K562 (cell line): ENCODE results near the gene HNRNPDL. TPM values are rescaled to one million over a fixed set of nuclear protein-coding genes. Genes with fewer than 3 reads are reported as not detected.

Experiments used
- ATAC-seq: fragments of 200-7000 bp; cut with Tn5 transposase; 3 replicates; pipeline ENCODE4 v1.9.1; 2020; ENCODE audit warnings: moderate library complexity
- BruUV-seq: library from RNA; stranded (reverse); fragments of 400-500 nt; replicated peaks from 2 replicates; lab custom pipeline; 2021; lab: Mats Ljungman, UMichigan
- CTCF ChIA-PET: fragments of 300-600 bp; formaldehyde crosslinking; extraction: SDS; loops from one replicate; lab custom pipeline; 2021; ENCODE audit warnings: low intra/inter-chr PET ratio; lab: Yijun Ruan, JAX
- POLR2A ChIA-PET: fragments of 300-600, 350-650 bp; sonication (Branson Sonifier 250); formaldehyde crosslinking; extraction: SDS; loops from one replicate; lab custom pipeline; 2021; ENCODE audit warnings: antibody characterized with exemption, inconsistent platforms; lab: Yijun Ruan, JAX
- DNase-seq, 4 experiments: peaks; one replicate each; pipeline versions ENCODE4 v3.0.0 to v3.0.0-alpha.2; 2011 to 2018; ENCODE audit warnings: low spot score in 3 of 4, mixed read lengths in 3 of 4; ENCODE audit errors: extremely low read depth in 1 of 4
- FAIRE-seq: peaks from 2 replicates; lab custom pipeline; 2011; peaks lifted over from hg19 to GRCh38; lab: Jason Lieb, UNC
- H2AFZ ChIP-seq: 2 replicates; pipeline ENCODE4 v1.6.0; 2011; ENCODE audit warnings: low read depth, low read length, control low read depth, inconsistent platforms
- H3K27ac ChIP-seq: fragments of 200-600 bp; 3 replicates; pipeline ENCODE4 v1.8.0; 2011; ENCODE audit warnings: low read depth, mild to moderate bottlenecking, control low read depth, inconsistent platforms, low read length, moderate library complexity, mixed read lengths; ENCODE audit errors: extremely low read depth
- H3K27me3 ChIP-seq, 2 experiments: fragments of 300-600 bp in 1 of 2; 2 replicates in 1 of 2; 3 replicates in 1 of 2; pipeline versions ENCODE4 v1.6.0 to v1.8.0; 2011; ENCODE audit warnings: inconsistent platforms in 2 of 2, low read length in 2 of 2, mild to moderate bottlenecking in 1 of 2, mixed read lengths in 1 of 2, moderate library complexity in 1 of 2; ENCODE audit not compliant: control insufficient read depth in 2 of 2, insufficient read depth in 2 of 2
- H3K36me3 ChIP-seq: fragments of 300-600 bp; 3 replicates; pipeline ENCODE4 v1.8.0; 2011; ENCODE audit warnings: mild to moderate bottlenecking, low read length, inconsistent platforms; ENCODE audit not compliant: control insufficient read depth, insufficient read depth
- H3K4me1 ChIP-seq, 2 experiments: fragments of 200-600 bp in 1 of 2; replicated peaks in 1 of 2; 2 replicates in 1 of 2; 3 replicates in 1 of 2; pipeline versions ENCODE4 v1.5.1 to v1.8.0; 2011; ENCODE audit warnings: inconsistent platforms in 2 of 2, low read length in 2 of 2, mild to moderate bottlenecking in 1 of 2, mixed read lengths in 1 of 2, moderate library complexity in 1 of 2; ENCODE audit not compliant: control insufficient read depth in 2 of 2, insufficient read depth in 2 of 2
- H3K4me2 ChIP-seq: 2 replicates; pipeline ENCODE4 v1.6.1; 2011; ENCODE audit warnings: low read length, control low read depth, inconsistent platforms, mixed read lengths; ENCODE audit not compliant: insufficient read depth
- H3K4me3 ChIP-seq: fragments of 200-600 bp; sonication (generic), shearing (Covaris generic); 2 replicates; pipeline ENCODE4 v1.5.1; 2016; ENCODE audit warnings: control low read depth, inconsistent platforms
- H3K79me2 ChIP-seq: fragments of 200-600 bp; 3 replicates; pipeline ENCODE4 v1.8.0; 2011; ENCODE audit warnings: low read length, inconsistent platforms; ENCODE audit not compliant: control insufficient read depth, insufficient read depth
- H3K9ac ChIP-seq, 2 experiments: 2 replicates each; pipeline versions ENCODE4 v1.6.0 to v1.6.1; 2011; ENCODE audit warnings: low read depth in 2 of 2, low read length in 2 of 2, control low read depth in 1 of 2, inconsistent platforms in 1 of 2, mild to moderate bottlenecking in 1 of 2, mixed read lengths in 1 of 2; ENCODE audit not compliant: insufficient read depth in 1 of 2
- H3K9me1 ChIP-seq: one replicate; pipeline ENCODE4 v1.6.0; 2011; ENCODE audit warnings: inconsistent platforms, mild to moderate bottlenecking, low read length, moderate library complexity; ENCODE audit not compliant: control insufficient read depth, insufficient read depth
- H3K9me3 ChIP-seq: replicated peaks from 2 replicates; pipeline ENCODE4 v1.5.1; 2011; ENCODE audit warnings: low read depth, low read length, inconsistent platforms; ENCODE audit not compliant: control insufficient read depth, insufficient read depth
- H4K20me1 ChIP-seq: replicated peaks from 2 replicates; pipeline ENCODE4 v1.6.1; 2011; ENCODE audit warnings: low read length, inconsistent platforms, mixed read lengths; ENCODE audit not compliant: control insufficient read depth, insufficient read depth
- CHD2 ChIP-seq: IDR thresholded peaks from 2 replicates; pipeline ENCODE4 v1.6.1; 2011; ENCODE audit warnings: low read depth, low read length
- ELK3 ChIP-seq: fragments of 450-650 bp; formaldehyde crosslinking; IDR thresholded peaks from 2 replicates; pipeline ENCODE4 v1.4.0; 2020; ENCODE audit warnings: mild to moderate bottlenecking
- MEF2D ChIP-seq: conservative IDR thresholded peaks from 2 replicates; pipeline ENCODE4 v1.6.1; 2016; ENCODE audit warnings: low read depth, missing genetic modification characterization, missing compliant biosample characterization
- MIER1 ChIP-seq: fragments of 450-650 bp; IDR thresholded peaks from 2 replicates; pipeline ENCODE4 v1.6.1; 2016; ENCODE audit warnings: antibody characterized with exemption, mild to moderate bottlenecking, low read depth
- POLR2A ChIP-seq: fragments of 450-650 bp; conservative IDR thresholded peaks from 2 replicates; pipeline ENCODE4 v1.6.1; 2016
- POLR2AphosphoS2 ChIP-seq: IDR thresholded peaks from 2 replicates; pipeline ENCODE4 v1.6.1; 2012; ENCODE audit warnings: low read length, improper control_type of control experiment
- POLR2AphosphoS5 ChIP-seq: IDR thresholded peaks from 2 replicates; pipeline ENCODE4 v1.6.1; 2011; ENCODE audit warnings: mild to moderate bottlenecking, low read depth, low read length, moderate library complexity; ENCODE audit not compliant: control insufficient read depth, insufficient read depth
- POLR2B ChIP-seq: fragments of 450-650 bp; IDR thresholded peaks from 2 replicates; pipeline ENCODE4 v1.6.1; 2018; ENCODE audit warnings: low read depth; ENCODE audit not compliant: partially characterized antibody
- POLR2G ChIP-seq: fragments of 200-400 bp; formaldehyde crosslinking; IDR thresholded peaks from 2 replicates; pipeline ENCODE4 v1.6.1; 2017; ENCODE audit warnings: low read depth, mild to moderate bottlenecking, antibody characterized with exemption, low read length, moderate library complexity
- PURB ChIP-seq: sonication (generic); formaldehyde crosslinking; IDR thresholded peaks from 2 replicates; pipeline ENCODE4 v1.9.0; 2021; ENCODE audit warnings: low read depth, mild to moderate bottlenecking, missing genetic modification reagents
- TCF3 ChIP-seq: sonication (generic); formaldehyde crosslinking; IDR thresholded peaks from 2 replicates; pipeline ENCODE4 v1.4.0; 2020; ENCODE audit warnings: mild to moderate bottlenecking, missing genetic modification reagents
- THRB ChIP-seq: fragments of 450-650 bp; formaldehyde crosslinking; conservative IDR thresholded peaks from 2 replicates; pipeline ENCODE4 v1.4.0; 2022; ENCODE audit warnings: mild to moderate bottlenecking, missing genetic modification characterization
- WGBS: fragments of 100-300 bp; shearing (Covaris generic); methylation state at CpG from one replicate; pipeline ENCODE4 v1.1.6; 2016; ENCODE audit warnings: low coverage, mixed read lengths; ENCODE audit not compliant: insufficient coverage; ENCODE audit errors: missing lambda C conversion rate; 5-methylcytosine and 5-hydroxymethylcytosine counted together
- in situ Hi-C: fragments of 300-500 bp; cut with MboI; formaldehyde crosslinking; loops from 4 replicates; pipeline ENCODE4 v1.15.0; 2018; ENCODE audit warnings: inconsistent platforms, mixed read lengths
- intact Hi-C: fragments of 100-400 bp; cut with micrococcal nuclease; formaldehyde crosslinking; loops from 2 replicates; pipeline ENCODE4 v1.14.2; 2022
- polyA plus RNA-seq, 8 experiments: library from polyadenylated mRNA; depleted of rRNA in 4 of 8; stranded (reverse) in 5 of 8; unstranded in 3 of 8; fragments of >200 nt; fragmentation: Nextera tagmentation in 2 of 8; fragmentation: Illumina TruSeq in 1 of 8; extraction: Ambion mirVana in 2 of 8; extraction: Trizol in 1 of 8; gene quantifications; 2 replicates each; pipeline versions ENCODE4 v1.2.1 to v1.2.3, GENCODE V29; 2011 to 2014; ENCODE audit warnings: inconsistent platforms in 1 of 8, missing spikeins in 1 of 8
- total RNA-seq, 7 experiments: library from RNA; depleted of rRNA in 6 of 7; stranded (reverse); fragments of >200 nt in 6 of 7; fragmentation: Illumina TruSeq in 2 of 7; extraction: Trizol in 2 of 7; gene quantifications; 2 replicates each; pipeline versions ENCODE4 v1.2.1 to v1.2.3, GENCODE V29; 2011 to 2021; ENCODE audit warnings: low replicate concordance in 1 of 7
- TF ChIP-seq, protein P1 (sequence below): sonication (generic); formaldehyde crosslinking; IDR thresholded peaks from 2 replicates; pipeline ENCODE4 v1.8.1; 2023; ENCODE audit warnings: mild to moderate bottlenecking, missing genetic modification reagents
- TF ChIP-seq, protein P2 (sequence below): fragments of 450-650 bp; IDR thresholded peaks from 2 replicates; pipeline ENCODE4 v1.7.1; 2018; ENCODE audit warnings: mild to moderate bottlenecking, low read depth; ENCODE audit not compliant: partially characterized antibody

HNRNPDL gene
- total and polyA plus RNA-seq, 9 of the 15 experiments (the other 6 are each of a cell fraction or from before 2014, with no cell fraction given) = 243 to 652 (median 351) TPM

DNA sequence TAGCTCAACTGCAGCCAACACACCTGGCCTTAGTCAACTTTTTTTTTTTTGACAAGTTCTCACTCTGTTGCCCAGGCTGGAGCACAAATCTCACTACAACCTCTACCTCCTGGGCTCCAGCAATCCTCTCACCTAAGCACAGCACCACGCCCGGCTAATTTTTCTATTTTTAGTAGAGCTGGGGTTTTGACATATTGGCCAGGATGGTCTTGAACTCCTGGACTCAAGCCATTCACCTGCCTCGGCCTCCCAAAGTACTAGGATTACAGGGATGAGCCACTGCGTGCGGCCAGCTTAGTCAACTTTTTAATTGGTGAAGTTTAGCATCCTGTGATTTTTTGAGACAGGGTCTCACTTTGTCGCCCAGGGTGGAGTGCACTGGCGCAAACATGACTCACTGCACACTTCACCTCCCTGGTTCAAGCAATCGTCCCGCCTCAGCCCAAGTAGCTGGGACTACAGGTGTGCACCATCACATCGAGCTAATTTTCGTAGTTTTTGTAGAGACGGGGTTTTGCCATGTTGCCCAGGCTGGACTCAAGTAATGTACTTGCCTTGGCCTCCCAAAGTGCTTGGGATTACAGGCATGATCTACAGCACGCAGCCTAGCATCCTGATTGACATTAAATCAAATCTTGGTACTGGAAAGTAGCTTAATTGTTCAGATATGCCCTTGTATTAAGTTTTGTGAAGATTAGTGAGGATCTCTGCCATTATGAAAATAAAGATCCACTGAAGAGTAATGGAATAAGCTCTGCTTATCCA, 8.3 kb downstream of the HNRNPDL start:
- no peak overlapping the region for H3K27ac ChIP-seq
- intact Hi-C loops = no loop called here
- H3K9me1 ChIP-seq = no peaks in the 10 kb centered on the region
- ATAC-seq (peak; percentile 63), FAIRE-seq (no peak), DNase-seq (no peak)
- peaks cover 36% of the 10 kb centered on the region for H3K36me3 ChIP-seq
- no peak overlapping the region for H2AFZ ChIP-seq
- POLR2A ChIA-PET = interaction anchor here (1.2 to 2.9 kb wide), 5 partner anchors 7 to 50 kb away, joined by 4 to 14 read pairs (median 5); no protein-coding TSS in a partner anchor
- H3K27me3 ChIP-seq = no peaks in the 10 kb centered on the region
- peaks cover 19% of the 10 kb centered on the region for H3K79me2 ChIP-seq
- H3K4me2 ChIP-seq = no peak overlapping the region
- WGBS = 31% methylated on average over 13 of the region's 13 CpGs
- H3K9ac ChIP-seq = no peak overlapping the region
- BruUV-seq = no TSS peak
- peaks cover 20% of the 10 kb centered on the region for H4K20me1 ChIP-seq
- H3K4me3 ChIP-seq = no peak overlapping the region
- 0 out of 5 replicates have a peak, but pooled peaks cover 2% of the 10 kb centered on the region in 2 experiments for H3K4me1 ChIP-seq
- CTCF ChIA-PET = no interaction called here
- H3K9me3 ChIP-seq = no peaks in the 10 kb centered on the region
- in situ Hi-C loops = no loop called here
- 0 out of 2 replicates have a peak, but pooled peaks have one; percentile 26 for TF ChIP-seq CHD2
- TF ChIP-seq PURB = no peak
- TF ChIP-seq POLR2AphosphoS2 = peak; percentile 92
- TF ChIP-seq POLR2A = peak; percentile 67; the same call in 1 of the 2 replicates
- no peak for TF ChIP-seq ELK3 (CRISPR knock-in tag)
- TF ChIP-seq, protein P1, sequence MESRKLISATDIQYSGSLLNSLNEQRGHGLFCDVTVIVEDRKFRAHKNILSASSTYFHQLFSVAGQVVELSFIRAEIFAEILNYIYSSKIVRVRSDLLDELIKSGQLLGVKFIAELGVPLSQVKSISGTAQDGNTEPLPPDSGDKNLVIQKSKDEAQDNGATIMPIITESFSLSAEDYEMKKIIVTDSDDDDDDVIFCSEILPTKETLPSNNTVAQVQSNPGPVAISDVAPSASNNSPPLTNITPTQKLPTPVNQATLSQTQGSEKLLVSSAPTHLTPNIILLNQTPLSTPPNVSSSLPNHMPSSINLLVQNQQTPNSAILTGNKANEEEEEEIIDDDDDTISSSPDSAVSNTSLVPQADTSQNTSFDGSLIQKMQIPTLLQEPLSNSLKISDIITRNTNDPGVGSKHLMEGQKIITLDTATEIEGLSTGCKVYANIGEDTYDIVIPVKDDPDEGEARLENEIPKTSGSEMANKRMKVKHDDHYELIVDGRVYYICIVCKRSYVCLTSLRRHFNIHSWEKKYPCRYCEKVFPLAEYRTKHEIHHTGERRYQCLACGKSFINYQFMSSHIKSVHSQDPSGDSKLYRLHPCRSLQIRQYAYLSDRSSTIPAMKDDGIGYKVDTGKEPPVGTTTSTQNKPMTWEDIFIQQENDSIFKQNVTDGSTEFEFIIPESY (CRISPR knock-in tag) = 0 out of 2 replicates have a peak, but pooled peaks have one; percentile 54
- 0 out of 2 replicates have a peak, but pooled peaks have one; percentile 4 for TF ChIP-seq THRB (CRISPR knock-in tag)
- TF ChIP-seq MIER1 = no peak
- TF ChIP-seq POLR2G = peak; percentile 55
- TF ChIP-seq TCF3 = no peak
- TF ChIP-seq MEF2D (tag) = no peak
- TF ChIP-seq, protein P2, sequence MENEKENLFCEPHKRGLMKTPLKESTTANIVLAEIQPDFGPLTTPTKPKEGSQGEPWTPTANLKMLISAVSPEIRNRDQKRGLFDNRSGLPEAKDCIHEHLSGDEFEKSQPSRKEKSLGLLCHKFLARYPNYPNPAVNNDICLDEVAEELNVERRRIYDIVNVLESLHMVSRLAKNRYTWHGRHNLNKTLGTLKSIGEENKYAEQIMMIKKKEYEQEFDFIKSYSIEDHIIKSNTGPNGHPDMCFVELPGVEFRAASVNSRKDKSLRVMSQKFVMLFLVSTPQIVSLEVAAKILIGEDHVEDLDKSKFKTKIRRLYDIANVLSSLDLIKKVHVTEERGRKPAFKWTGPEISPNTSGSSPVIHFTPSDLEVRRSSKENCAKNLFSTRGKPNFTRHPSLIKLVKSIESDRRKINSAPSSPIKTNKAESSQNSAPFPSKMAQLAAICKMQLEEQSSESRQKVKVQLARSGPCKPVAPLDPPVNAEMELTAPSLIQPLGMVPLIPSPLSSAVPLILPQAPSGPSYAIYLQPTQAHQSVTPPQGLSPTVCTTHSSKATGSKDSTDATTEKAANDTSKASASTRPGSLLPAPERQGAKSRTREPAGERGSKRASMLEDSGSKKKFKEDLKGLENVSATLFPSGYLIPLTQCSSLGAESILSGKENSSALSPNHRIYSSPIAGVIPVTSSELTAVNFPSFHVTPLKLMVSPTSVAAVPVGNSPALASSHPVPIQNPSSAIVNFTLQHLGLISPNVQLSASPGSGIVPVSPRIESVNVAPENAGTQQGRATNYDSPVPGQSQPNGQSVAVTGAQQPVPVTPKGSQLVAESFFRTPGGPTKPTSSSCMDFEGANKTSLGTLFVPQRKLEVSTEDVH = peak; percentile 48
- TF ChIP-seq POLR2B = peak; percentile 50
- TF ChIP-seq POLR2AphosphoS5 = peak; percentile 33; the same call in 1 of the 2 replicates
